GM10266 (cell line): Measurements from ENCODE around the gene PADI1.

ENCODE experiments used
- DNase-seq: peaks from one replicate; pipeline ENCODE4 v3.0.0; 2012; ENCODE audit errors: extremely low spot score
- CTCF ChIP-seq: IDR thresholded peaks from 2 replicates; pipeline ENCODE4 v1.5.1; 2012; ENCODE audit warnings: mild to moderate bottlenecking, low read depth; ENCODE audit not compliant: control insufficient read depth, insufficient read depth; ENCODE audit errors: missing control alignments

Gene PADI1

GRCh38 chr1:17206196-17206595 lies 1.3 kb downstream of the PADI1 start:
- no peak for TF ChIP-seq CTCF
- DNase-seq = no peak

- no peak for TF ChIP-seq CTCF
- peak; percentile 51 for DNase-seq
Measured at GRCh38 chr1:17207046-17207445, 2.1 kb downstream of the PADI1 start.

- TF ChIP-seq CTCF = no peak
- no peak for DNase-seq
Measured at GRCh38 chr1:17207540-17207939, 2.6 kb downstream of the PADI1 start.

GRCh38 chr1:17207966-17208418 lies 3.1 kb downstream of the PADI1 start:
- no peak for TF ChIP-seq CTCF
- peak; percentile 78 for DNase-seq

- TF ChIP-seq CTCF = no peak
- no peak for DNase-seq
Measured at GRCh38 chr1:17208546-17208945, 3.6 kb downstream of the PADI1 start.

GRCh38 chr1:17209430-17209829 lies 4.5 kb downstream of the PADI1 start:
- no peak for DNase-seq

GRCh38 chr1:17210176-17210575 lies 5.2 kb downstream of the PADI1 start:
- no peak for TF ChIP-seq CTCF
- DNase-seq = no peak

More at GRCh38 chr1:17209430-17209829, 4.5 kb downstream of the PADI1 start:
- no peak for TF ChIP-seq CTCF
